GM21423 (cell line): ENCODE results near the gene AJUBA.
"Not testable (repeated sequence)": the region's sequence is repeated elsewhere in the genome, so short reads cannot be mapped to it uniquely, and the experiment has no call there.

Experiments used
- ATAC-seq: cut with Tn5 transposase; IDR thresholded peaks from one replicate; pipeline ENCODE4 v1.9.1; 2021; ENCODE audit warnings: mild to moderate bottlenecking, moderate library complexity; ENCODE audit not compliant: unreplicated experiment

AJUBA gene

GRCh38 chr14:23006544-23007419 is 24.4 kb upstream of the AJUBA start:
- peak; percentile 94 for ATAC-seq

- ATAC-seq: no peak
These were observed 23.8 kb upstream of the AJUBA start for GRCh38 chr14:23006188-23006534.

- no peak for ATAC-seq
These were observed 23.3 kb upstream of the AJUBA start for GRCh38 chr14:23005451-23006187.

GRCh38 chr14:23004274-23004673 is 21.9 kb upstream of the AJUBA start:
- not testable (repeated sequence) for ATAC-seq

- ATAC-seq: no peak
These were observed 20.2 kb upstream of the AJUBA start for GRCh38 chr14:23002592-23002991.

- ATAC-seq: no peak
These were observed 18.5 kb upstream of the AJUBA start for GRCh38 chr14:23000860-23001259.

GRCh38 chr14:22998329-22999012 is 16.1 kb upstream of the AJUBA start:
- no peak for ATAC-seq

- ATAC-seq: no peak
These were observed 15.4 kb upstream of the AJUBA start for GRCh38 chr14:22997676-22998323.

- no peak for ATAC-seq
These were observed 14.7 kb upstream of the AJUBA start for GRCh38 chr14:22996768-22997654.

GRCh38 chr14:22995889-22996625 is 13.7 kb upstream of the AJUBA start:
- no peak for ATAC-seq

- no peak for ATAC-seq
These were observed 12.5 kb upstream of the AJUBA start for GRCh38 chr14:22994762-22995275.

GRCh38 chr14:22993517-22993916 is 11.2 kb upstream of the AJUBA start:
- no peak for ATAC-seq

GRCh38 chr14:22991852-22992251 is 9.5 kb upstream of the AJUBA start:
- ATAC-seq: no peak

GRCh38 chr14:22987291-22987690 is 4.9 kb upstream of the AJUBA start:
- no peak for ATAC-seq

GRCh38 chr14:22986508-22987054 is 4.2 kb upstream of the AJUBA start:
- no peak for ATAC-seq

GRCh38 chr14:22985894-22986507 is 3.6 kb upstream of the AJUBA start:
- no peak for ATAC-seq

GRCh38 chr14:22984959-22985658 is 2.8 kb upstream of the AJUBA start:
- ATAC-seq: no peak
